Smooth muscle cell (in vitro differentiated cells): ENCODE measurements around the gene THOC1. TPM values are rescaled to one million over a fixed set of nuclear protein-coding genes. Genes with fewer than 3 reads are reported as not detected.

Experiments
- DNase-seq: peaks from one replicate; lab custom pipeline; 2025; ENCODE audit not compliant: unreplicated experiment; lab: John Stamatoyannopoulos, UW
- H2AFZ ChIP-seq: fragments of 200-600 bp; sonication (generic); 2 replicates; pipeline ENCODE4 v1.6.0; 2016; ENCODE audit warnings: antibody characterized with exemption, low read depth, mild to moderate bottlenecking
- H3F3A ChIP-seq: fragments of 200-600 bp; sonication (generic); 2 replicates; pipeline ENCODE4 v1.6.0; 2017; ENCODE audit warnings: antibody characterized with exemption, low read depth
- H3K27ac ChIP-seq: fragments of 200-600 bp; sonication (generic); 2 replicates; pipeline ENCODE4 v1.5.1; 2016; ENCODE audit warnings: low read depth, mild to moderate bottlenecking
- H3K27me3 ChIP-seq: fragments of 200-600 bp; sonication (generic); 2 replicates; pipeline ENCODE4 v1.6.1; 2016; ENCODE audit warnings: low read depth, mild to moderate bottlenecking
- H3K36me3 ChIP-seq: fragments of 200-600 bp; sonication (generic); 2 replicates; pipeline ENCODE4 v1.5.1; 2016; ENCODE audit warnings: low read depth
- H3K4me1 ChIP-seq: fragments of 200-600 bp; sonication (generic); 2 replicates; pipeline ENCODE4 v1.5.1; 2016; ENCODE audit warnings: low read depth
- H3K4me2 ChIP-seq: fragments of 200-600 bp; sonication (generic); 2 replicates; pipeline ENCODE4 v1.6.0; 2016; ENCODE audit warnings: mild to moderate bottlenecking
- H3K4me3 ChIP-seq: fragments of 200-600 bp; sonication (generic); 2 replicates; pipeline ENCODE4 v1.5.1; 2016; ENCODE audit warnings: mild to moderate bottlenecking
- H3K79me2 ChIP-seq: fragments of 200-600 bp; sonication (generic); 2 replicates; pipeline ENCODE4 v1.6.0; 2016; ENCODE audit warnings: low read depth, mild to moderate bottlenecking
- H3K9ac ChIP-seq: fragments of 200-600 bp; sonication (generic); 2 replicates; pipeline ENCODE4 v1.6.0; 2016; ENCODE audit warnings: low read depth
- H3K9me3 ChIP-seq: fragments of 200-600 bp; sonication (generic); replicated peaks from 2 replicates; pipeline ENCODE4 v1.5.1; 2016; ENCODE audit warnings: low read depth
- H4K20me1 ChIP-seq: fragments of 200-600 bp; sonication (generic); 2 replicates; pipeline ENCODE4 v1.6.0; 2016; ENCODE audit warnings: low read depth
- WGBS: methylation state at CpG from one replicate; pipeline ENCODE4 v1.1.7; 2016; ENCODE audit warnings: low lambda C conversion rate; 5-methylcytosine and 5-hydroxymethylcytosine counted together
- polyA plus RNA-seq: library from polyadenylated mRNA; unstranded; fragments of >200 nt; fragmentation: Nextera tagmentation; extraction: Ambion mirVana; gene quantifications from 2 replicates; pipeline ENCODE4 v1.2.1, GENCODE V29; 2016
- total RNA-seq: library from RNA; depleted of rRNA; stranded (reverse); fragments of >200 nt; gene quantifications from 2 replicates; pipeline ENCODE4 v1.2.3, GENCODE V29; 2014
- TF ChIP-seq, protein P1 (sequence below): fragments of 200-600 bp; sonication (generic); IDR thresholded peaks from 2 replicates; pipeline ENCODE4 v1.5.1; 2017; ENCODE audit warnings: borderline replicate concordance, mild to moderate bottlenecking, antibody characterized with exemption; ENCODE audit not compliant: insufficient read depth, poor library complexity, severe bottlenecking

Gene THOC1
- total and polyA plus RNA-seq, 2 experiments from 2014 or later: 14.8 to 48.7 TPM

DNA sequence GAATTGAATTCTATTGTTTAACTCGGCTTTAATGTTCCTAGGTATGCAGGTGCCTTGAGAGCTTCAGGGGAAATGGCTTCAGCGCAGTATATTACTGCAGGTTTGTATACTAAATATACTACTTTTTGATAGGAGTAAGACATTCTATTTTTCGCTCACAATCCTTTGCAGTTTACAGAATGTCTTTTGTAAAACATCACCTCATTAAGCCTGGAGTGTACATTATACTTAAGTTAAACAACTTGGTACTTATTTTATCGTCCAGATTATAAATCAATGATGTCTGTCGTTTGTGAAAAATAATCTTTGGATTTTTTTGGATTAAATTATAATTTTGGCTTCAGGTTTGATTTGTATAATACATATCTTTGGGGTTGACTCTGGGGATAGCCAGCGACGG, 75.0 kb downstream of the THOC1 start:
- Histone ChIP-seq H3K4me2 (no peak overlapping the region), H3K79me2 (peaks cover 37% of the 10 kb centered on the region), H3K27me3 (no peaks in the 10 kb centered on the region), H3K4me1 (no peaks in the 10 kb centered on the region), H3K4me3 (no peak overlapping the region), H3K36me3 (peaks cover 7% of the 10 kb centered on the region), H3K9me3 (no peaks in the 10 kb centered on the region), H4K20me1 (peaks cover 59% of the 10 kb centered on the region), H2AFZ (no peak overlapping the region), H3K9ac (no peak overlapping the region), H3F3A (no peaks in the 10 kb centered on the region), H3K27ac (no peak overlapping the region)
- DNase-seq: no peak
- WGBS: 96% methylated on average over 7 of the region's 7 CpGs
- TF ChIP-seq, protein P1, sequence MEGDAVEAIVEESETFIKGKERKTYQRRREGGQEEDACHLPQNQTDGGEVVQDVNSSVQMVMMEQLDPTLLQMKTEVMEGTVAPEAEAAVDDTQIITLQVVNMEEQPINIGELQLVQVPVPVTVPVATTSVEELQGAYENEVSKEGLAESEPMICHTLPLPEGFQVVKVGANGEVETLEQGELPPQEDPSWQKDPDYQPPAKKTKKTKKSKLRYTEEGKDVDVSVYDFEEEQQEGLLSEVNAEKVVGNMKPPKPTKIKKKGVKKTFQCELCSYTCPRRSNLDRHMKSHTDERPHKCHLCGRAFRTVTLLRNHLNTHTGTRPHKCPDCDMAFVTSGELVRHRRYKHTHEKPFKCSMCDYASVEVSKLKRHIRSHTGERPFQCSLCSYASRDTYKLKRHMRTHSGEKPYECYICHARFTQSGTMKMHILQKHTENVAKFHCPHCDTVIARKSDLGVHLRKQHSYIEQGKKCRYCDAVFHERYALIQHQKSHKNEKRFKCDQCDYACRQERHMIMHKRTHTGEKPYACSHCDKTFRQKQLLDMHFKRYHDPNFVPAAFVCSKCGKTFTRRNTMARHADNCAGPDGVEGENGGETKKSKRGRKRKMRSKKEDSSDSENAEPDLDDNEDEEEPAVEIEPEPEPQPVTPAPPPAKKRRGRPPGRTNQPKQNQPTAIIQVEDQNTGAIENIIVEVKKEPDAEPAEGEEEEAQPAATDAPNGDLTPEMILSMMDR: no peak

DNA sequence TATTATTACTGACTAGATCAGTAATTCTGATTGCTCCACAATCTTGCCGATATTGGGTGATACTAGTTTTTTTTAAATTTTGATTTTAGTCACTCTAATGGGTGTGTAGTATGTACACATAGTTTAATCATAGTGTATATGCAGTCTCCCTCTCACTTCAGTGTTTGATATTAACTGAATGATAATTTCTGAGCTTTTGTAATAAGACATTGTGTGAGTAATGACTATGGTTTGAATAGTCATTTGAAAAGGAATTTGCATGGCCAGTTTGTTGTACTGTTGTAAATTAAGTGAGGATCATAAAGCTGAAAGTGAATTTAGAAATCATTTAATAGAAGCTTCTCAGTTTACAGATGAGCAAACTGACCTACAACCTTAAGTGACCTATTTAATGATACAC, 76.1 kb downstream of the THOC1 start:
- TF ChIP-seq, protein P1: no peak
- Histone ChIP-seq H3F3A (no peaks in the 10 kb centered on the region), H4K20me1 (peaks cover 68% of the 10 kb centered on the region), H3K4me2 (no peak overlapping the region), H3K9ac (no peak overlapping the region), H3K79me2 (peaks cover 48% of the 10 kb centered on the region), H2AFZ (no peak overlapping the region), H3K27ac (no peak overlapping the region), H3K36me3 (peaks cover 3% of the 10 kb centered on the region), H3K4me1 (no peaks in the 10 kb centered on the region), H3K9me3 (no peaks in the 10 kb centered on the region), H3K27me3 (no peaks in the 10 kb centered on the region), H3K4me3 (no peak overlapping the region)
- WGBS: 100% methylated on average over 1 of the region's 1 CpG
- no peak for DNase-seq

DNA sequence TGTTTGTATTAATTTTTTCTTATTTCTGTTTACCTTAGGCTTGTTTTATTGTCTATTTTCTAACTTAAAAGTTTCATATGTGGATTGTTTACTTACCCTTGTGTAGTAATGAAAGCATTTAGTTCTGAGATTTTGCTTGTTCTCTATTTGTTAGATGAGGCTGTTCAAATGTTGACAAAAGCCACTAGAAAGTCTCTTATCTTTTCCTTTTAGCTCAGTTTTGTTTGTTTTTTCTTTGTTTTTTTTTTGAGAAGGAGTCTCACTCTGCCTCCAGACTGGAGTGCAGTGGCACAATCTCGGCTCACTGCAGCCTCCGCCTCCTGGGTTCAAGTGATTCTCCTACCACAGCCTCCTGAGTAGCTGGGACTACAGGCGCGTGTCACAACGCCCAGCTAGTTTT, 78.6 kb downstream of the THOC1 start:
- peaks cover 86% of the 10 kb centered on the region for H4K20me1 ChIP-seq
- no peak overlapping the region for H3K4me2 ChIP-seq
- TF ChIP-seq, protein P1: no peak
- H3K36me3 ChIP-seq: peaks cover 1% of the 10 kb centered on the region
- no peaks in the 10 kb centered on the region for H3K27me3 ChIP-seq
- H3K4me3 ChIP-seq: no peak overlapping the region
- H3K79me2 ChIP-seq: peaks cover 66% of the 10 kb centered on the region
- no peak overlapping the region for H2AFZ ChIP-seq
- H3K27ac ChIP-seq: no peak overlapping the region
- H3K4me1 ChIP-seq: no peaks in the 10 kb centered on the region
- DNase-seq: no peak
- no peak overlapping the region for H3K9ac ChIP-seq
- no peaks in the 10 kb centered on the region for H3F3A ChIP-seq
- WGBS: 91% methylated on average over 5 of the region's 5 CpGs
- no peaks in the 10 kb centered on the region for H3K9me3 ChIP-seq

DNA sequence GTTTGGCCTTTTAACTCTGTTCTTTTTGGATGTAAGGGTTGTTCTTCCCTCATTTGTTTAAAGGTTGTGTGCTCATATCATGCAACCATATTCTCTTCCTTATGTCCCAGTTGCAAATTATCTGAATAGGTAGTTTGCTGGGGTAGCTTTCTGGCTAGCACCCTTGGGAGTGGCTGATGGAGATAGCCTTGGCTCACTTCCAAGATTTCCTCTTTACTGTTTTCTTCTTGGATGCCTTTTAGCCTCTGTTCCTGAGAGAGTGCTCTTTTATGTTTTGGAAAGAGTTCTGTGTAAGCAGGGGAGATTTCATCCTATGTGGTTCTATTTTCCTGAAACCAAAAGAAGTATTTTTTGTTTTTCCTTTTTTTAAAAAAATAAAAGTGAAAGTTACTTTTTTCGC, 84.1 kb downstream of the THOC1 start:
- H3K4me1 ChIP-seq: no peaks in the 10 kb centered on the region
- H3K4me3 ChIP-seq: no peak overlapping the region
- no peak overlapping the region for H3K4me2 ChIP-seq
- no peak for DNase-seq
- no peak overlapping the region for H2AFZ ChIP-seq
- H3K27me3 ChIP-seq: no peaks in the 10 kb centered on the region
- peaks cover 74% of the 10 kb centered on the region for H4K20me1 ChIP-seq
- TF ChIP-seq, protein P1: no peak
- H3K27ac ChIP-seq: no peak overlapping the region
- no peaks in the 10 kb centered on the region for H3K9me3 ChIP-seq
- no peak overlapping the region for H3K9ac ChIP-seq
- no peaks in the 10 kb centered on the region for H3F3A ChIP-seq
- WGBS: 100% methylated on average over 1 of the region's 1 CpG
- H3K36me3 ChIP-seq: peaks cover 16% of the 10 kb centered on the region
- peaks cover 77% of the 10 kb centered on the region for H3K79me2 ChIP-seq
